PFSK-1 (cell line): ENCODE data around the gene ELK3.

Experiments used
- SIN3A ChIP-seq: IDR thresholded peaks from 2 replicates; pipeline ENCODE4 v1.6.1; 2012; ENCODE audit warnings: mild to moderate bottlenecking, low read length, moderate library complexity, borderline replicate concordance; ENCODE audit not compliant: insufficient read depth
- TF ChIP-seq, protein P1 (sequence below), 2 experiments: IDR thresholded peaks; 2 replicates each; pipeline versions ENCODE4 v1.6.1 to v1.8.0; 2011 to 2012; ENCODE audit warnings: low read depth in 2 of 2, low read length in 2 of 2, control low read depth in 1 of 2, inconsistent platforms in 1 of 2, mild to moderate bottlenecking in 1 of 2, moderate library complexity in 1 of 2; ENCODE audit not compliant: insufficient read depth in 1 of 2

DNA sequence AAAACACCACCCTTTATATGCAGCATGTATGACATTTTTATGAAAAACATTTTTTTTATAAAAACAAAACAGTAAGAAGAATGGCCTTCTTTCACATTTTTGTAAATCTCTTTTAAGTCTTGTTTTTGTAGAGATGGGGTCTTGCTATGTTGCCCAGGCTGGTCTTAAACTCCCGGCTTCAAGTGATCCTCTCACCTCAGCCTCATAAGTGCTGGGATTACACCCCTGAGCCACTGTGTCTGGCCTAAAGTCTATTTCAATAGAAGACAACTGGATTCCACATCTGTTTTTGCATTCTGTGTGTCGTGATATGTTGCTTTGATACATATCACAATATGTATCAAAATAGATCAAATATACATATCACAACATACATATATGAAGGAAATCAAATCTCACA lies 98.9 kb downstream of the ELK3 start:
- TF ChIP-seq, protein P1, sequence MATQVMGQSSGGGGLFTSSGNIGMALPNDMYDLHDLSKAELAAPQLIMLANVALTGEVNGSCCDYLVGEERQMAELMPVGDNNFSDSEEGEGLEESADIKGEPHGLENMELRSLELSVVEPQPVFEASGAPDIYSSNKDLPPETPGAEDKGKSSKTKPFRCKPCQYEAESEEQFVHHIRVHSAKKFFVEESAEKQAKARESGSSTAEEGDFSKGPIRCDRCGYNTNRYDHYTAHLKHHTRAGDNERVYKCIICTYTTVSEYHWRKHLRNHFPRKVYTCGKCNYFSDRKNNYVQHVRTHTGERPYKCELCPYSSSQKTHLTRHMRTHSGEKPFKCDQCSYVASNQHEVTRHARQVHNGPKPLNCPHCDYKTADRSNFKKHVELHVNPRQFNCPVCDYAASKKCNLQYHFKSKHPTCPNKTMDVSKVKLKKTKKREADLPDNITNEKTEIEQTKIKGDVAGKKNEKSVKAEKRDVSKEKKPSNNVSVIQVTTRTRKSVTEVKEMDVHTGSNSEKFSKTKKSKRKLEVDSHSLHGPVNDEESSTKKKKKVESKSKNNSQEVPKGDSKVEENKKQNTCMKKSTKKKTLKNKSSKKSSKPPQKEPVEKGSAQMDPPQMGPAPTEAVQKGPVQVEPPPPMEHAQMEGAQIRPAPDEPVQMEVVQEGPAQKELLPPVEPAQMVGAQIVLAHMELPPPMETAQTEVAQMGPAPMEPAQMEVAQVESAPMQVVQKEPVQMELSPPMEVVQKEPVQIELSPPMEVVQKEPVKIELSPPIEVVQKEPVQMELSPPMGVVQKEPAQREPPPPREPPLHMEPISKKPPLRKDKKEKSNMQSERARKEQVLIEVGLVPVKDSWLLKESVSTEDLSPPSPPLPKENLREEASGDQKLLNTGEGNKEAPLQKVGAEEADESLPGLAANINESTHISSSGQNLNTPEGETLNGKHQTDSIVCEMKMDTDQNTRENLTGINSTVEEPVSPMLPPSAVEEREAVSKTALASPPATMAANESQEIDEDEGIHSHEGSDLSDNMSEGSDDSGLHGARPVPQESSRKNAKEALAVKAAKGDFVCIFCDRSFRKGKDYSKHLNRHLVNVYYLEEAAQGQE (IDR thresholded peaks at IDR 0.05; ENCODE audit: insufficient read depth in 1 of 2, low read depth in 2 of 2, low read length in 2 of 2), result no peak
- TF ChIP-seq SIN3A, result no peak
